GM21526 (cell line): ENCODE data around the gene TSBP1.
"Not testable (repeated sequence)": the region's sequence is repeated elsewhere in the genome, so short reads cannot be mapped to it uniquely, and the experiment has no call there.

ENCODE experiments used
- ATAC-seq: cut with Tn5 transposase; IDR thresholded peaks from one replicate; pipeline ENCODE4 v1.9.1; 2021; ENCODE audit warnings: moderate library complexity; ENCODE audit not compliant: unreplicated experiment, low FRiP score

Gene TSBP1

GRCh38 chr6:32290886-32291450 is 80.7 kb downstream of the TSBP1 start:
- ATAC-seq: no peak

GRCh38 chr6:32288426-32288825 is 83.3 kb downstream of the TSBP1 start:
- ATAC-seq: no peak

GRCh38 chr6:32273801-32274577 is 97.7 kb downstream of the TSBP1 start:
- not testable (repeated sequence) for ATAC-seq

- ATAC-seq: no peak
These were observed 100.3 kb downstream of the TSBP1 start for GRCh38 chr6:32271429-32271828.

GRCh38 chr6:32268459-32268858 is 103.2 kb downstream of the TSBP1 start:
- ATAC-seq: not testable (repeated sequence)

GRCh38 chr6:32267035-32267434 is 104.7 kb downstream of the TSBP1 start:
- no peak for ATAC-seq

- not testable (repeated sequence) for ATAC-seq
These were observed 114.4 kb downstream of the TSBP1 start for GRCh38 chr6:32257262-32257661.

- ATAC-seq: no peak
These were observed 116.2 kb downstream of the TSBP1 start for GRCh38 chr6:32255199-32256153.

GRCh38 chr6:32254761-32255198 is 116.9 kb downstream of the TSBP1 start:
- no peak for ATAC-seq

- no peak for ATAC-seq
These were observed 119.2 kb downstream of the TSBP1 start for GRCh38 chr6:32252331-32253009.

- no peak for ATAC-seq
These were observed 122.4 kb downstream of the TSBP1 start for GRCh38 chr6:32249262-32249661.

- ATAC-seq: no peak
These were observed 124.3 kb downstream of the TSBP1 start for GRCh38 chr6:32247401-32247800.

GRCh38 chr6:32244946-32245398 is 126.7 kb downstream of the TSBP1 start:
- ATAC-seq: no peak

- no peak for ATAC-seq
These were observed 127.4 kb downstream of the TSBP1 start for GRCh38 chr6:32244270-32244669.
